Trophoblast cell (in vitro differentiated cells and primary cell): ENCODE data around the gene POLR3G.

ENCODE experiments used
- DNase-seq, 2 donors: peaks; one replicate each; pipeline ENCODE4 v3.0.0-alpha.2; 2016
- H2AFZ ChIP-seq: 2 replicates; pipeline ENCODE4 v1.6.1; 2013; ENCODE audit warnings: low read length, moderate library complexity, mild to moderate bottlenecking; ENCODE audit not compliant: insufficient read depth, poor library complexity
- H2AK5ac ChIP-seq: 2 replicates; pipeline ENCODE4 v1.6.1; 2013; ENCODE audit warnings: mild to moderate bottlenecking, low read length
- H2BK120ac ChIP-seq: 2 replicates; pipeline ENCODE4 v1.6.1; 2013; ENCODE audit warnings: low read length, mild to moderate bottlenecking, moderate library complexity; ENCODE audit not compliant: insufficient read depth, poor library complexity
- H2BK12ac ChIP-seq: 2 replicates; pipeline ENCODE4 v1.6.1; 2013; ENCODE audit warnings: mild to moderate bottlenecking, low read length, moderate library complexity
- H2BK5ac ChIP-seq: 2 replicates; pipeline ENCODE4 v1.6.1; 2013; ENCODE audit warnings: low read length, low read depth, moderate library complexity, mild to moderate bottlenecking; ENCODE audit not compliant: poor library complexity
- H3K14ac ChIP-seq: 2 replicates; pipeline ENCODE4 v1.6.1; 2013; ENCODE audit warnings: mild to moderate bottlenecking, low read length
- H3K18ac ChIP-seq: 2 replicates; pipeline ENCODE4 v1.6.1; 2013; ENCODE audit warnings: mild to moderate bottlenecking, low read length
- H3K23ac ChIP-seq: 2 replicates; pipeline ENCODE4 v1.6.1; 2013; ENCODE audit warnings: low read length
- H3K27ac ChIP-seq: 2 replicates; pipeline ENCODE4 v1.5.1; 2013; ENCODE audit warnings: low read depth, mild to moderate bottlenecking, inconsistent platforms, low read length, moderate library complexity
- H3K27me3 ChIP-seq: 2 replicates; pipeline ENCODE4 v1.6.1; 2013; ENCODE audit warnings: inconsistent platforms, mild to moderate bottlenecking, low read length, moderate library complexity; ENCODE audit not compliant: insufficient read depth
- H3K36me3 ChIP-seq, 2 experiments: 1 replicate in 1 of 2; 2 replicates in 1 of 2; pipeline ENCODE4 v1.6.1; 2013; ENCODE audit warnings: low read length in 2 of 2, mild to moderate bottlenecking in 2 of 2, moderate library complexity in 1 of 2; ENCODE audit not compliant: insufficient read depth in 2 of 2, control insufficient read depth in 1 of 2
- H3K4ac ChIP-seq: 2 replicates; pipeline ENCODE4 v1.6.1; 2013; ENCODE audit warnings: low read depth, mild to moderate bottlenecking, low read length, moderate library complexity
- H3K4me1 ChIP-seq, 2 experiments: 1 replicate in 1 of 2; 2 replicates in 1 of 2; pipeline ENCODE4 v1.6.1; 2013; ENCODE audit warnings: low read length in 2 of 2, mild to moderate bottlenecking in 2 of 2, moderate library complexity in 1 of 2; ENCODE audit not compliant: insufficient read depth in 2 of 2, control insufficient read depth in 1 of 2
- H3K4me2 ChIP-seq: 2 replicates; pipeline ENCODE4 v1.6.1; 2013; ENCODE audit warnings: inconsistent platforms, mild to moderate bottlenecking, low read length, moderate library complexity
- H3K4me3 ChIP-seq: 2 replicates; pipeline ENCODE4 v1.5.1; 2013; ENCODE audit warnings: mild to moderate bottlenecking, low read depth, low read length, inconsistent platforms
- H3K79me1 ChIP-seq: one replicate; pipeline ENCODE4 v1.6.1; 2013; ENCODE audit warnings: low read length
- H3K79me2 ChIP-seq: 2 replicates; pipeline ENCODE4 v1.6.1; 2013; ENCODE audit warnings: low read length, mild to moderate bottlenecking; ENCODE audit not compliant: control insufficient read depth, insufficient read depth, poor library complexity
- H3K9ac ChIP-seq: 2 replicates; pipeline ENCODE4 v1.6.1; 2013; ENCODE audit warnings: mild to moderate bottlenecking, low read length
- H3K9me3 ChIP-seq: 2 replicates; pipeline ENCODE4 v1.6.1; 2013; ENCODE audit warnings: low read depth, mild to moderate bottlenecking, control low read depth, inconsistent platforms, low read length; ENCODE audit not compliant: insufficient read depth
- H4K12ac ChIP-seq: 2 replicates; pipeline ENCODE4 v1.6.1; 2013; ENCODE audit warnings: low read depth, mild to moderate bottlenecking, low read length, moderate library complexity
- H4K8ac ChIP-seq: 2 replicates; pipeline ENCODE4 v1.6.1; 2013; ENCODE audit warnings: low read depth, mild to moderate bottlenecking, low read length, moderate library complexity
- H4K91ac ChIP-seq: one replicate; pipeline ENCODE4 v1.6.1; 2013; ENCODE audit warnings: low read depth, mild to moderate bottlenecking, low read length, moderate library complexity
- WGBS: extraction: QIAGEN DNeasy Blood & Tissue Kit; methylation state at CpG from one replicate; pipeline ENCODE4 v1.1.7; 2013; ENCODE audit warnings: missing lambda C conversion rate; ENCODE audit not compliant: insufficient read length, insufficient coverage; ENCODE audit errors: extremely low coverage; 5-methylcytosine and 5-hydroxymethylcytosine counted together

Gene POLR3G

DNA sequence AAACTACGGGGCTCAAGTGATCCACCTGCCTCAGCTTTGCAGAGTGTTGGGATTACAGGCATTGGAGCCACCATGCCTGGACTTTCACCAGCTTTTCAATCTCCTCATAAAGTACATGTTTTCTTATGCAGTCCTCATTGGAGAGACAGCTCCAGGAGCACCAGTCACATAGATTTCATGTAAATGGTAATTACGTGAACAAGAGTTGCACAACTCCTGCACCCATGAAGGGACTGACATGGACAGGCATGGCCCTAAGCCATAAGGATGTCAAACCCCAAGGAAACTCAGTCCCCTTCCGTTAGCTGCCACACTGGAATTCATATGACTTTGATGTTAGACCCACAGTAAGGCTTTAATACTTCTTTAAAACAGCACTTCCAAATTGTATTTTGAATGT, 76.3 kb downstream of the POLR3G start:
- no CpG with 5 or more reads among the region's 3 CpGs for WGBS
- H4K8ac ChIP-seq: no peak overlapping the region
- H3K27me3 ChIP-seq: no peaks in the 10 kb centered on the region
- H3K18ac ChIP-seq: no peak overlapping the region
- no peak overlapping the region for H3K4me3 ChIP-seq
- no peaks in the 10 kb centered on the region for H3K36me3 ChIP-seq
- no peak overlapping the region for H2AFZ ChIP-seq
- no peak for DNase-seq
- H3K4me1 ChIP-seq: no peaks in the 10 kb centered on the region
- no peak overlapping the region for H3K4me2 ChIP-seq
- H4K91ac ChIP-seq: no peak overlapping the region
- no peak overlapping the region for H3K4ac ChIP-seq
- H3K23ac ChIP-seq: peak overlapping the region; percentile 94
- no peaks in the 10 kb centered on the region for H3K9me3 ChIP-seq
- no peak overlapping the region for H2AK5ac ChIP-seq
- no peak overlapping the region for H2BK12ac ChIP-seq
- H3K27ac ChIP-seq: no peak overlapping the region
- no peak overlapping the region for H3K14ac ChIP-seq
- H2BK120ac ChIP-seq: no peak overlapping the region
- no peaks in the 10 kb centered on the region for H3K79me1 ChIP-seq
- H4K12ac ChIP-seq: no peak overlapping the region
- H2BK5ac ChIP-seq: no peak overlapping the region
- H3K9ac ChIP-seq: no peak overlapping the region
- H3K79me2 ChIP-seq: no peaks in the 10 kb centered on the region

- H3K9me3 ChIP-seq: no peaks in the 10 kb centered on the region
- no peak overlapping the region for H3K4me3 ChIP-seq
- no peaks in the 10 kb centered on the region for H3K36me3 ChIP-seq
- H2BK120ac ChIP-seq: no peak overlapping the region
- no peak overlapping the region for H3K18ac ChIP-seq
- H2AK5ac ChIP-seq: no peak overlapping the region
- H3K4me1 ChIP-seq: no peaks in the 10 kb centered on the region
- DNase-seq: no peak
- no peak overlapping the region for H3K27ac ChIP-seq
- no peaks in the 10 kb centered on the region for H3K27me3 ChIP-seq
- H3K9ac ChIP-seq: no peak overlapping the region
- H3K79me2 ChIP-seq: no peaks in the 10 kb centered on the region
- no peak overlapping the region for H3K14ac ChIP-seq
- no peak overlapping the region for H3K23ac ChIP-seq
- H4K91ac ChIP-seq: no peak overlapping the region
- no peak overlapping the region for H2BK12ac ChIP-seq
- no CpG with 5 or more reads among the region's 5 CpGs for WGBS
- no peak overlapping the region for H3K4ac ChIP-seq
- no peak overlapping the region for H4K12ac ChIP-seq
- H4K8ac ChIP-seq: no peak overlapping the region
- H2AFZ ChIP-seq: no peak overlapping the region
- H3K79me1 ChIP-seq: no peaks in the 10 kb centered on the region
- no peak overlapping the region for H2BK5ac ChIP-seq
- no peak overlapping the region for H3K4me2 ChIP-seq
Measured at GRCh38 chr5:90551376-90551775, 76.7 kb downstream of the POLR3G start.

GRCh38 chr5:90553711-90554110, 79.0 kb downstream of the POLR3G start:
- H3K36me3 ChIP-seq: no peaks in the 10 kb centered on the region
- no peak overlapping the region for H3K4me2 ChIP-seq
- H2AFZ ChIP-seq: no peak overlapping the region
- no peak overlapping the region for H3K4me3 ChIP-seq
- H3K27me3 ChIP-seq: no peaks in the 10 kb centered on the region
- H3K79me1 ChIP-seq: no peaks in the 10 kb centered on the region
- no peak overlapping the region for H3K23ac ChIP-seq
- H3K4ac ChIP-seq: no peak overlapping the region
- no peak overlapping the region for H3K18ac ChIP-seq
- DNase-seq: no peak
- H3K27ac ChIP-seq: no peak overlapping the region
- no peak overlapping the region for H3K14ac ChIP-seq
- no peak overlapping the region for H2AK5ac ChIP-seq
- no peaks in the 10 kb centered on the region for H3K4me1 ChIP-seq
- H2BK12ac ChIP-seq: no peak overlapping the region
- no peak overlapping the region for H2BK5ac ChIP-seq
- H3K9ac ChIP-seq: no peak overlapping the region
- no peak overlapping the region for H4K91ac ChIP-seq
- H3K9me3 ChIP-seq: no peaks in the 10 kb centered on the region
- H3K79me2 ChIP-seq: no peaks in the 10 kb centered on the region
- H4K12ac ChIP-seq: no peak overlapping the region
- H4K8ac ChIP-seq: no peak overlapping the region
- H2BK120ac ChIP-seq: no peak overlapping the region

- no peak for DNase-seq
- H4K12ac ChIP-seq: no peak overlapping the region
- no peak overlapping the region for H3K9ac ChIP-seq
- H2BK12ac ChIP-seq: no peak overlapping the region
- no peaks in the 10 kb centered on the region for H3K79me2 ChIP-seq
- H2BK5ac ChIP-seq: no peak overlapping the region
- H3K79me1 ChIP-seq: no peaks in the 10 kb centered on the region
- H4K8ac ChIP-seq: no peak overlapping the region
- no peaks in the 10 kb centered on the region for H3K9me3 ChIP-seq
- peaks cover 0 to 2% of the 10 kb centered on the region in 2 experiments for H3K4me1 ChIP-seq
- H3K4ac ChIP-seq: no peak overlapping the region
- H2BK120ac ChIP-seq: no peak overlapping the region
- H3K23ac ChIP-seq: no peak overlapping the region
- H4K91ac ChIP-seq: no peak overlapping the region
- no peaks in the 10 kb centered on the region for H3K36me3 ChIP-seq
- H3K14ac ChIP-seq: no peak overlapping the region
- H3K4me2 ChIP-seq: no peak overlapping the region
- no peak overlapping the region for H2AFZ ChIP-seq
- no peaks in the 10 kb centered on the region for H3K27me3 ChIP-seq
- H2AK5ac ChIP-seq: no peak overlapping the region
- no peak overlapping the region for H3K27ac ChIP-seq
- no peak overlapping the region for H3K18ac ChIP-seq
- WGBS: no CpG with 5 or more reads among the region's 4 CpGs
- no peak overlapping the region for H3K4me3 ChIP-seq
Measured at GRCh38 chr5:90554358-90555006, 79.8 kb downstream of the POLR3G start.
